HG03354 (cell line): Measurements from ENCODE around the gene DUSP1.

Experiments used
- ATAC-seq: cut with Tn5 transposase; IDR thresholded peaks from one replicate; pipeline ENCODE4 v1.9.1; 2021; ENCODE audit warnings: mild to moderate bottlenecking; ENCODE audit not compliant: unreplicated experiment, poor library complexity, severe bottlenecking

DUSP1 gene

DNA sequence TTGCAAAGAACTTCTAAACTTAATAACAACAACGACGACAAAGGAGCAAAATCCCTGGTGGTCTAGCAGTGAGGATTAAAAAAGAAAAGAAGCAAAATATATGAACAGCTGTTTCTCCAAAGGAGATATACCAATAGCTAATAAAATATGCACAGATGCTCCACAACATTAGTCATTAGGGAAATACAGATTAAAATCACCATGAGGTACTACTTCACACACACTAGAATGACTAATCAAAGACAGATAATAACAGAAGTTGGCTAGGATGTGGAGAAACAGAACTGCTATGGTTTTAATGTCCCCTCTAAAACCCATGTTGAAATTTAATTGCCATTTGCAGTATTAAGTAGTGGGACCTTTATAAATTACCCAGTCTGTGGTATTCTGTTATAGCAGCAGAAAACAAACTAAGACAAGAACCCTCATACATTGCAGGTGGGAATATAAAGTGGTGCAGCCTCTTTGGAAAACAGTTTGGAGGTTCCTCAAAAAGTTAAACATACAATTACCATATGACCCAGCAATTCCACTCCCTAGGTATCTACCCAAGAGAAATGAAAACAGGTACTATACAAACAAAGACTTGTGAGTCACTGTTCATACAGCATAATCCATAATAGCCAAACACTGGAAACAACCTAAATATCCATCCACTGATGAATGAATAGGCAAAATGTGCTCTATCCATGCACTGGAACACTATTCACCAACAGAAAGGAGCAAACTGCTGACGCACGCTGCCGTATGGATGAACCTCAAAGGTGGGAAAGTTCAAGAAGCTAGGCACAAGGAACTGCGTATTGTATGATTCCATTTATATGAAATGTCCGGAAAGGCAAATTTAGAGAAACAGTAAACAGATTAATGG is 11.4 kb upstream of the DUSP1 start:
- ATAC-seq = no peak

DNA sequence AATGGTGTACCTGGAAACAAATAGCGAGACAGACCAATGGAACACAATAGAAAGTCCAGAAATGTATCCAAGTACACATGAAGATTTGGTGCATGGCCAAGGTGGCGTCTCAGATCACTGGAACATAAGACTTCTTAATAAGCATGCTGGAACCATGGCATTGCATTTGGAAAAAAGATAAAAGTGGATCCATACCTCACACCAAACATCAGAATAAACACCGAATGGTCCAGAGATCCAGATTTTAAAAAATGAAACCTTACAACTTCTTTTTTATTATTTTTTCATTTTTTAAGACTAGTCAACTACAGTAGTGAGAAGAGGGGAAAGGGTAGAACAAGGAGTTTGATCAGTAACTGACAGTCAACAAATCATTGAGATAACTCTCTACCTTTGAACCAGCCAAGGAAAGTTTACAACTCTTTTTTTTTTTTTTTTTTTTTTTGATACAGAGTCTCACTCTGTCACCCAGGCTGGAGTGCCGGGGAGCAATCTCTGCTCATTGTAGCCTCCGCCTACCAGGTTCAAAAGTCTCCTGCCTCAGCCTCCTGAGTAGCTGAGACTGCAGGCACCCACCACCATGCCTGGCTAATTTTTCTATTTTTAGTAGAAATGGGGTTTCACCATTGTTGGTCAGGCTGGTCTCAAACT is 8.8 kb upstream of the DUSP1 start:
- no peak for ATAC-seq

DNA sequence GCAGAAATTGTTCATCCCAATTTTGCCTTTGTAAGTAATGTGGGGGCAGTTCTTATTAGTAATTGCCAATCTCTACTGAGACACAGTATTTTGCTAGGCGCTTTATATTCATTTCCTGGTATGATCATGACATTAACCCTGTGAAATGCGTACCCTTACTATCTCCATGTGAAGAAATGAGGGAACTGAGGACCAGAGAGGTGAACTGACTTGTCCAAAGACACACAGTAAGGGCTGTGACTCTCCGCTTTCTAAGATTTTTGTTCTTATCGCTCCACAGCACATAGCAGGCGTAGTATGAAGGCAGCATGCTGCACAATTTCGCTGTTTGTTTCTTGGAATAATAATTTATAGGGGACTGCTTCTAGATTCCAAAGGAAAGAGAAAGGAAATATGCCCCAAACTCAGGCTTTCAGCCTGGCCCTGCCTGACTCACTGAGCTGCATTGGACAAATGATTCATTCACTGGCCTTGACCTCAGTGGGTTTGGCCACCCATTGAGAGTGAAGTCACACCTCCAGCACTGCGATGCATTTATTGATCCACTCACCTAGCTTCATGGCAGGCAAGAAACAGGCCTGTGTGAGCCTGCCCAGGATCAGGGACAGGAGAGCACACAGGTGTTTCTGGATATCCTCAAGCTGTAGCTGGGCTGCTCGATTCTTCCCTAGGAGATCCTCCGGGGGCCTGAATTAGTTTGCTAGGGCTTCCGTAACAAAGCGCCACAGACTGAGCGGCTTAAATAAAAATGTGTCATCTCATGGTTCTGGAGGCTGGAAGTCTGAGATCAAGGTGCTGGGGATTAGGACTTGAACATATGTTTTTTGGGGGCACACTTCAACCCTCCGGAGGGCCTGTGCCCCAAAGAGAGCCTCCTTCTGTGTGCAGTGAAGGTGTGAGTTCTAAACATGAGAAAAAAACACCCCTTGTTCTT is 7.2 kb upstream of the DUSP1 start:
- peak; percentile 41 for ATAC-seq

DNA sequence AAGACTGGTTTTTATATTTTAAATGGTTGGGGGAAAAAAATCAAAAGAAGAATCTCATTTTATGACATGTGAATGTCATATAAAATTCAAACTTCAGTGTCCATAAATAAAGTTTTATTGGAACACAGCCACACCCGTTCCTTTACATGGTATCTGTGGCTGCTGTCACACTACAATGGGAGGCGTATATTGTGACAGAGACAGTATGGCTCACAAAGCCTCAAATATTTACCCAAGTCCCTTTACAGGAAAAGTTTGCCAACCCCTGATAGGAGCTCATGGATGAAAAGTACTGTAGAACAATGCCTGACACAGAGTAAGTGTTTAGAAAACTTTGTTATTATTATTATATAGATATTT is 5.2 kb upstream of the DUSP1 start:
- no peak for ATAC-seq

DNA sequence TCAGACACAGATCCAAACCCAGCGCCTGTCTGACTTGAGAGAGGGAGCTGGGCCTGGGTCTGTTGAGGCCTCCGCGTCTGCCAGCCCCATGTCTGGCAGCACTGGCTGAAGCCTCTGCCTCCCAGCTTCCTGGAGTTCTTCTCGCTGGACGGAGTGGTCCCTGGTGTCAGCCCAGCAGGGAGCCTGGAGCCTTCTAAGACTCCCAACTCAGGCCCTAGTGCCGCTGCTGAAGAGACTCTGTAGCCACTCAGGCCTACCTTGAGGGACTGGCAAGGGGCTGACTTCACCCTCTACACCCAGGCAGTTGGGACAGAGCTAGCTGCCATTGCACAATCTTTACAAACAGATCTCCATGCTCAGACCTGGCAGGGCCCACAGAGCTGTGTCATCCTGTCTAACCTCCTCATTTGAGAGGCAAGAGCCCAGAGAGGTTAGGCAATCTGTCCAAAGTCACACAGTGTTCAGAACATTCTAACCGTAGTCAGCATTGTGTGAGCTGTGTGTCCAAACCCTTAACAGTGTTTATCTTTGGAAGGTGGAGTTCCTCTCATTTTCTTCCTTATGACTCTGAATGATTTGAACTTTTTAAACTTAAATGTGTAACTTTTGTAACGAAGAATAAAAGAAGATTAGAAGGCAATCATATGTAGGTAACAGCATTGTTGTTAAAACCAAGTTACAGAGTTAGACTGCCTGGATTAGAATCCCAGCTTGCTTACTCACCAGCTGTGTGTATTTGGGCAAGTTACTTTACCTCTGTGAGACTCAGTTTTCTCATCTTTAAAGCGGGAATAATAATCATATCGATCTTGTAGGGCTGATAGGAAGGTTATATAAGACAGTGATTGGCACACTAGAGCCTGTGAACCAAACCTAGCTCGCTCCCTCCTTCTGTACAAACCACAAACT is 4.6 kb upstream of the DUSP1 start:
- ATAC-seq = no peak

DNA sequence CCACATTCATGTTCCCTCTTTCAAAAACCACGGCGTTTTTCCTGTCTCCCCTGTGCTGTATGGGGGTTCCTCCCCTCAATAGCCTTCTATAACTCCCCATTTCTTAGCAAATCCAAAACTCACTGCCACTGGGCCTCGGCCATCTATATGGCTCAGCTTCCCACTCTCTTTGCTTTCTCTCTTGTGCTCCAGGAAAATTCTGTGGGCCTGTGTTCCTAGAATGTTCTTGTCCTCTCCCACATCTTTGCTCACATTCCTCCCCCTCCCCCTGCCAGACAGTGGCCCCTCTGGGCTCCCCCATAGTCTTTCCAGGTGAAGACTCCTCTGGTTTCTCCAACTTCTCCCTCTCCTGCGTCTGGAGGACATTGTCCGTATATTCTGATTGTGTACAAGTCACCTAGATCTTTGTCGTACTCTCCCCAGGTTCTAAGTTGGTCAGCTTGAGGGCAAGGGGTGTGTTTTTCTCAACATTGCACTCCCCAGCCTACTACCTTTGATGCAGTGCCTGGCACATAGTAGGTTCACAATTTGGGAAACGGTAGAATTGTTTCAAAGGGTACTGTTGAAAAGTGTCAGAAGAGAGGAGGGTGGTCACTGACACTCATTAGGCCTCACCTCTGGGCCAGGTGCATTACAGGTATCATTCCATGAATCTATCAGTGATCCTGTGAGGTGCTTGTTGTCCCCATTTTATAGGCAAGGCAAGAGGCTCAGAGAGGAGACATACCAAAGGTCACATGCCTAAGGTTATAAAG is 3.7 kb upstream of the DUSP1 start:
- ATAC-seq = no peak

DNA sequence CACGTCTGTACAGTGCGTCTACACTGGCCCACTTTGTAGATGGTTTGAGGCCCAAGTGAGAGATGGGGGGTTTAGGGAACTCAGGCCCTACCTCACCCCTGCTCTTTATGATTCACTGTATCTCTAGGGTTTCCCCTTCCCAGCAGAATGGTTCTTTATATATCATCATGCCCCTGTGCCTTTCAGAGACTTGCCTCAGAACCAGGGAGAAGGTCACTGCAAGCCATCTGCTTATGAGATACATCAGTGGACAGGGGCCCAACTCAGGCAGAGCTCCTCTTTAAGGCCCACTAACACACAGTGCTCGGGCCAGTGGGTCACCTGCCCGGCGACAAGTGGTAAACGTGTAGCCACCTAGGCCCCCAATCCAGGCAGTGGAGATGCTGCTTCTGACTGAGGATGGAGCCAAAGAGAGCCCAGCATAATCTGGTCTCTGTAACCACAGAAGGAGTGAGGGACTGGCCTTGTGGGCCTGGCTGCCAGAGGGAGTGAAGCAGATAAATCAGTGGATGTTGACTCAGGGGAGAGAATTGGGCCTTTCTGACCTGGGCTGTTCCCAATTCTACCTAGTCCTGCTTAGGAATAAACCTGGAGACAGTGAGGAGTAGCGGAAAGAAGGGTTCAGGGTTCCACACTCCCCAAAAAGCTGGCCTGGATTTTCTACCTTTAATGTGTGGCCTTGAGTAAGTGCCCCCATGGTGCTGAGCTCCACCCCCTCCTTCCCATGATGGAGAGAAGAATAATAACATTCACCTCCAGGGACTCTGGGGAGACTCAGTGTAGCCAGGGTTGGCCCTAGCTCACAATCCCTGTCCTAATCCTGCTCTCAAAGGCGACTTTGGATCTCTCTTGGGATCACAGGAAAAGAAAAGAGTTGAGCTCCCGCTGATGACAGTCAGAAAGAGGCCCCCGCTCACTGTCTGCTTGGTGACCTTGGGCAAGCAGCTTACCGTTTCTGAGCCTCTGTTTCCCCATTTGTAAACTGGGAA is 2.8 kb upstream of the DUSP1 start:
- no peak for ATAC-seq

DNA sequence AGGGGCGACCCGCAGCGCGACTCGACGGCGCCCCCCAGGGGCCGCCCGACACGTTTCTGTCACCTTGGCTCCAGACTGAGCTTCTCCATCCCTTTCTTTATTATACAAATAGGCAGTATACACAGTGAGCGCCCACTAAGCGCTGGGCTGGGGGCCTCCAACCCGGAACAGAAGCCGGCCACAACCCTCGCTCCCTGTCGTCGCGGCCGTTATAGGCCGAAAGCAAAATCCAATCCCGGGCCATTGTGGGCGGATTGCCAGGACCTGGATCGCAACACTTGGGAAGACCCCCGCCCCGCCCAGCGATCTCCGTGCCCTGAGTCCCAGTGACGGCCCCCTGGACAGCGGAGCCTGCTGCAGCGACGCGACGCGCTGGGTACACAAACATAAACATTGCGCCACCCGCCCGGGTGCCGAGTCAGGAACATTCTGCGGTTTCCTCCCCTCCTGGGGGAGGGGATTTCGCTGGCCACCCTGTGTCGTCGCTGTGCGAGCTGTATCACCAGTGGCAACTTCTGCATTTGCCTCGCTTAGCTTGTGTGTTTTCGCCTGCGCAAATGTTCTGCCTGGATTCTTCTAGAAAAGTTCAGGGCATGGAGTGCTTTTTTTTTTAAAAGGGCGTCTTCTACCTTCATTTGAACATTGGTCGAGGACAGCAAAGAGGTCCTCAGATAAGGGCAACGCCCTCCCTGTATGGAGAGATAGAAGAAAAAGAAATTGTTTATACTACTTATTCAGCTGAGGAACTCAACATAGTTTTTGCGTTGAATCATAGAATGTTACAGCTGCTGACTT is 1.3 kb upstream of the DUSP1 start:
- peak; percentile 42 for ATAC-seq

DNA sequence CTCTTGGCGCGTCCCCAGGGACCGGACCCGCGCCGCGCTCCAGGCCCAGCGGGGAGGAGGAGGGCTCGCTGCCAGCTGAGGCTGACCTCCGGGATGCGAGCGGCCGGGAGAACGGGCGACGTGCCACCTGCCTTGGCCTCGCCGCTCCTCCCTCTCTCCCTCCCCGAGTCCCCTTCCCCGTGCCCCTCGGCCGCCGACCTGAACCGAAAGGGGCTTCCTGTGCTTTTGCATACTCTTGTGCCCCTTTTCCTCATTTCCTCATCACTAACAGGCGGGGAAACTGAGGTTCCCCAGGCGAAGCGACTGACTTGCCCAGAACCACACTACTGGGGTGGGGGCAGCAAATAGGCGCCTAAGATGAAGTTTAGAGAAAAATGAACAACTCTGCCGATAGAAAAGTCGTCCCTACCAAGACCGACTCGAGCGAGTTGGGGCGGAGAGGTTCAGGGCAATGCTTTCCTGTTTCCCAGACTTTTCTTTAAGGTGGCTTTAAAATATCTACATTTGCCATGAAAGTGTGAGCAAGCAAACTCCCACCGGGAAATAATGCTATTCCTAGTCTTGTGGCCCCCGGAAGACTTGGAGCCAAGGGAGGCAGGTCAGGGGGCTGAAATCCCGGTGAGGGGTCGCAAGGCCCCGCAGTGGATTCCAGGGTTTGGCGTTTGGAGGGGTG is 580 bp upstream of the DUSP1 start:
- no peak for ATAC-seq

DNA sequence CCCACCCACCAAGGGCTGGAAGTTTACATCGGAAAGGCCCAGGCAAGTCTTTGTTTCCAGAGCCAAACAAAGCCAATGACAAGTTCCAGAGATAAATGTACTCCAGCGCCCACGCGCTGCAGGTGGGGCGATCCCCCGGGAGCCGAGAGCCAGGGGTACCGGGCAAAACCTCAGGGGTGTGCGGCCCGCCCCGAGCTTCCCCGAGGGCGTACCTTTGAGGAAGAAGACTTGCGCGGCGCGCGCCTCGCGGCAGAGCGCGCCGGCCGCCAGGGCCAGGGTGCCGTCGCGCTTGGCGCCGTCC is 671 bp downstream of the DUSP1 start:
- ATAC-seq = no peak

DNA sequence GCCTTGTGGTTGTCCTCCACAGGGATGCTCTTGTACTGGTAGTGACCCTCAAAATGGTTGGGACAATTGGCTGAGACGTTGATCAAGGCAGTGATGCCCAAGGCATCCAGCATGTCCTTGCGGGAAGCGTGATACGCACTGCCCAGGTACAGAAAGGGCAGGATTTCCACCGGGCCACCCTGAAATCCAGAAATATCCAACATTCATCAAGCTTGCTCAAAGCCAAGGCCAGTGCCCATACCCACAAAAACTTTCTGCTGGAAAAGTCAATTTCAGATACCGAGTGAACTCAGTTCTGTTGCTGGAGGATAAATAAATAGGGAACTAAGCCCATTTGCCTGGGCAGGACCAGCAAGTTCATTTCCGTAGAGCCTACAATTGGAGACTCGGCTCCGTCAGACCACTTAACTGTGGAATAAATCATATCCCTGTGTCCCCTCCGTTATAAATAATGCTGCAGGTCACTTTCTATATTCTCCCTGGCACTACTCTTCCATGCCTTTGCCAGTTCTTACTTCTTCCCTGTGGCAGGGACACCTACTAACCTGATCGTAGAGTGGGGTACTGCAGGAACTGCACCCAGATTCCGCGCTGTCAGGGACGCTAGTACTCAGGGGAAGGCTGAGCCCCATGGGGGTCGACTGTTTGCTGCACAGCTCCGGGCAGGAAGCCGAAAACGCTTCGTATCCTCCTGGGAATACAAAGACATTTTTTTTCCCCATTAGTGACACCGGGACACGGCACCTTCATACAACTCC is 1.2 kb downstream of the DUSP1 start:
- ATAC-seq = no peak

DNA sequence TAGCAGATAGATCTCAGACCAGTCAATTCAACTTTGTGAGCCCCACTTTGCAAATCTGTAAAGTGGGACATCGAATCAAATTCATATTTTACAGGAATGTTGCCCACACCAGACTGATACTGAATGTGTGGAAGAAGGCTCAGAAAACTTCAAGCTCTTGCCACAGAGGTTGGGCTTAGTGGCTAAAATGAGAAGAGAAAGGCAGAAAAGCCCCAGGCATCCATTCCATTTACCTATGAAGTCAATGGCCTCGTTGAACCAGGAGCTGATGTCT is 1.7 kb downstream of the DUSP1 start:
- no peak for ATAC-seq

DNA sequence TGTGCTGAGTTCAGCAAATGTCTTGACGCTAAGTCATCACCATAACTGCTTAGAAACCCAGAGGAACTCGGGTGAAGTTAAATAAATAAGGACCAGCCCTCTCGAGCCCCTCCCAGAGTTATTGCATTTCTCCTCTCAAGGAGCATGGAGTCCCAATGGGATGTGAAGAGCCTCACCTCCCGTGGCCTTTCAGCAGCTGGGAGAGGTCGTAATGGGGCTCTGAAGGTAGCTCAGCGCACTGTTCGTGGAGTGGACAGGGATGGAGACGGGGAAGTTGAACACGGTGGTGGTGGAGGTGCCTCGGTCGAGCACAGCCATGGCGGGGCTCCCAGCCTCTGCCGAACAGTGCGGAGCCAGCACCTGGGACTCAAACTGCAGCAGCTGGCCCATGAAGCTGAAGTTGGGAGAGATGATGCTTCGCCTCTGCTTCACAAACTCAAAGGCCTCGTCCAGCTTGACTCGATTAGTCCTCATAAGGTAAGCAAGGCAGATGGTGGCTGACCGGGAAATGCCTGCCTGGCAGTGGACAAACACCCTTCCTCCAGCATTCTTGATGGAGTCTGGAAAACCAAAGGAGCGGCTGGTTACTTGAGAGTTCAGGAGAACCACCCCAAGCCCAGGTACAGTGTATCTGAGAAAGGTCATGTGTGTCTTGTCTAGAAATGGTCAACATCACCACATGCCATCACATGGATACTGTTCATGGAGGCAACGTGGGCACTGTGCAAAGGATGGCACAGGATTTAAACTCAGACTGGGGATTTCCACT is 2.2 kb downstream of the DUSP1 start:
- no peak for ATAC-seq

DNA sequence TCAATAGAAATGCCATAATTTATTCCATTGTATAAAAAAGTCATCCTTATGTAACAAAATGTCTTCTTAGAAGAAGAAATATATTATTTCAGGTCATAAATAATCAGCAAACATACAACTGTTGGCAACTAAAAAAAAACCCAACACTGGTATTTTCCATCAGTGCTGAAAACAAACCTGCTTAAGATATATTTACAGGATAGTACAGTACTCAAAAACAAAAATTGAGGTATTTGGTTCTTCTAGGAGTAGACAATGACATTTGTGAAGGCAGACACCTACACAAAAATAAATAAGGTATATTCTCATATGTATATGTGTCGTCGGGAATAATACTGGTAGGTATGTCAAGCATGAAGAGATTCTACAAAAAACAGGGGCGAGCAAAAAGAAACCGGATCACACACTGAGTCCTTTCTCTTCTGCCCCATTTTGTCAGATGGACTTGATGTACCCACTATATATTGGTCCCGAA is 2.9 kb downstream of the DUSP1 start:
- ATAC-seq = no peak
